GM19455 (cell line): ENCODE measurements around the gene PLPPR1.
"Not testable (repeated sequence)": the region's sequence is repeated elsewhere in the genome, so short reads cannot be mapped to it uniquely, and the experiment has no call there.

Experiments
- ATAC-seq: cut with Tn5 transposase; IDR thresholded peaks from one replicate; pipeline ENCODE4 v1.9.1; 2021; ENCODE audit not compliant: unreplicated experiment

PLPPR1 gene

GRCh38 chr9:101121836-101122399, 93.4 kb downstream of the PLPPR1 start:
- no peak for ATAC-seq

GRCh38 chr9:101126556-101126955, 98.0 kb downstream of the PLPPR1 start:
- peak; percentile 80 for ATAC-seq

- not testable (repeated sequence) for ATAC-seq
Observed at GRCh38 chr9:101127369-101127768, 98.8 kb downstream of the PLPPR1 start.

GRCh38 chr9:101128623-101129022, 100.1 kb downstream of the PLPPR1 start:
- no peak for ATAC-seq

- no peak for ATAC-seq
Observed at GRCh38 chr9:101130054-101130453, 101.5 kb downstream of the PLPPR1 start.

- ATAC-seq: no peak
Observed at GRCh38 chr9:101131326-101131725, 102.8 kb downstream of the PLPPR1 start.

GRCh38 chr9:101132801-101133200, 104.3 kb downstream of the PLPPR1 start:
- no peak for ATAC-seq

- ATAC-seq: no peak
Observed at GRCh38 chr9:101138509-101138908, 110.0 kb downstream of the PLPPR1 start.

GRCh38 chr9:101139082-101139481, 110.6 kb downstream of the PLPPR1 start:
- ATAC-seq: no peak

- no peak for ATAC-seq
Observed at GRCh38 chr9:101140764-101141163, 112.2 kb downstream of the PLPPR1 start.

- ATAC-seq: no peak
Observed at GRCh38 chr9:101146508-101146907, 118.0 kb downstream of the PLPPR1 start.

GRCh38 chr9:101148344-101148743, 119.8 kb downstream of the PLPPR1 start:
- ATAC-seq: no peak

GRCh38 chr9:101158361-101158760, 129.8 kb downstream of the PLPPR1 start:
- no peak for ATAC-seq

GRCh38 chr9:101162231-101162630, 133.7 kb downstream of the PLPPR1 start:
- no peak for ATAC-seq

- ATAC-seq: no peak
Observed at GRCh38 chr9:101165131-101165530, 136.6 kb downstream of the PLPPR1 start.

GRCh38 chr9:101167490-101168134, 139.1 kb downstream of the PLPPR1 start:
- ATAC-seq: no peak

GRCh38 chr9:101172616-101173015, 144.1 kb downstream of the PLPPR1 start:
- no peak for ATAC-seq

GRCh38 chr9:101173907-101174306, 145.4 kb downstream of the PLPPR1 start:
- ATAC-seq: no peak

- no peak for ATAC-seq
Observed at GRCh38 chr9:101176384-101176783, 147.9 kb downstream of the PLPPR1 start.

- no peak for ATAC-seq
Observed at GRCh38 chr9:101184813-101185278, 156.3 kb downstream of the PLPPR1 start.

GRCh38 chr9:101191723-101192122, 163.2 kb downstream of the PLPPR1 start:
- no peak for ATAC-seq

- no peak for ATAC-seq
Observed at GRCh38 chr9:101197026-101197425, 168.5 kb downstream of the PLPPR1 start.

GRCh38 chr9:101200852-101201251, 172.3 kb downstream of the PLPPR1 start:
- ATAC-seq: no peak
